ENCODE results near the gene ZMYND10. TPM values are rescaled to one million over a fixed set of nuclear protein-coding genes. Genes with fewer than 3 reads are reported as not detected.

The ZMYND10 gene
- 1.5 and 2.9 TPM in 2 replicates for total RNA-seq

DNA sequence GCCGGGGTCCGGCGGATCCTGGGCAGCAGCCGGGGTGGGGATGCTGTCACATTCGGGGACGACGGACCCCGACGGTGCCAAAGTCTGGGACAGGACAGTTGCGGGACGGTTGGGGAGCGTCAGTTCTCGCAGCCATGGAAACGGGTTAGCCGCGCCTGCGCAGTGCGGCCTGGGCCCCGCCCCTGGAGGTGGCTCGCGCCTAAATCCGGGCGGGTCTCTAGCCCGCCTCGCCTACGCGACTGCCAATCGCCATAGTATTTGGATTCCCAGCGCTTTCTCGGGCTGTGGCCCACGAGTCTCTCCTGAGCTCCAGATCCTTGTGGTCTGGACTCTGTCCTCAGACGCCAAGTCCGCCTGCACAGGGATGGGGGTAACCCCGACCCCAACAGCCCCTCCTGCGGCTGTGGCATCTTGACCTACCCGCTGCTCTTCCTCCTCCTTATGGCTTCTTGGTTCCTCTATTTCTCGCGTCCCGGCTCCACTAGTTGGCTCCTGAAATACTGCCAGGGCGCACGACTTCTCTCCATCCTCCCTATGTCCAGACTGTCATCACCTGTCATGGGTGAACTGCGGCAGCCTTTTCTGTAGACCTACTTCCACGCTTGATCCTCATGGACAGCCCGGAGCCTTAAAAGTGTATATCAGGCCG is at the start of gene ZMYND10:
ZMYND10 (minus strand) TSS at position 147 of the 649 bp plus-strand sequence. CDS start 153 bp downstream, outside the sequence.

GRCh38 chr3:50358911-50359759 is 13.6 kb upstream of the ZMYND10 start, which contains the start of gene TMEM115:
TSS of gene TMEM115 (minus strand) at chr3:50359521. CDS start at chr3:50359063, 458 bp downstream.

GRCh38 chr3:50350527-50351322 is 5.2 kb upstream of the ZMYND10 start, which contains the start of the genes CYB561D2 and NPRL2:
TSS of gene CYB561D2 (plus strand) at chr3:50350862. CDS start at chr3:50351434, 572 bp downstream.
TSS of gene NPRL2 (minus strand) at chr3:50350775. CDS start at chr3:50350652, 123 bp downstream.

DNA sequence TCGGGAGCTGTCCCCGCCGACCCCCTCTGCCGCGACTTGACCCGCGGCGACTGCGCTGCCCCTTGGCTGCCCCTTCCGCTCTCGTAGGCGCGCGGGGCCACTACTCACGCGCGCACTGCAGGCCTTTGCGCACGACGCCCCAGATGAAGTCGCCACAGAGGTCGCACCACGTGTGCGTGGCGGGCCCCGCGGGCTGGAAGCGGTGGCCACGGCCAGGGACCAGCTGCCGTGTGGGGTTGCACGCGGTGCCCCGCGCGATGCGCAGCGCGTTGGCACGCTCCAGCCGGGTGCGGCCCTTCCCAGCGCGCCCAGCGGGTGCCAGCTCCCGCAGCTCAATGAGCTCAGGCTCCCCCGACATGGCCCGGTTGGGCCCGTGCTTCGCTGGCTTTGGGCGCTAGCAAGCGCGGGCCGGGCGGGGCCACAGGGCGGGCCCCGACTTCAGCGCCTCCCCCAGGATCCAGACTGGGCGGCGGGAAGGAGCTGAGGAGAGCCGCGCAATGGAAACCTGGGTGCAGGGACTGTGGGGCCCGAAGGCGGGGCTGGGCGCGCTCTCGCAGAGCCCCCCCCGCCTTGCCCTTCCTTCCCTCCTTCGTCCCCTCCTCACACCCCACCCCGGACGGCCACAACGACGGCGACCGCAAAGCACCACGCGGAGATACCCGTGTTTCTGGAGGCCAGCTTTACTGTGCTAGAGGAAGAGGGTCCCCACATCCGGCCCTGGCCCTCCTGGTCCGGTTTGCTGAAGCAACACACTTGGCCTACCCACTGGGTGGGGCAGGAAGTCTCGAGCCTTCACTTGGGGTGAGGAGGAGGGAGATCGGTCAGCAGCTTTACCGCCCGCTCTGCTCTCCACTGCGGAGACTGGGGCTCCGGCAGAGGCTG is 4.8 kb downstream of the ZMYND10 start, which contains the start of gene RASSF1:
RASSF1 (minus strand) TSS at position 389 of the 882 bp plus-strand sequence; CDS start at position 358, 31 bp downstream.

GRCh38 chr3:50327943-50328691 is 17.4 kb downstream of the ZMYND10 start, which contains the start of gene TUSC2:
TSS of gene TUSC2 (minus strand) at chr3:50328223. CDS start at chr3:50328099, 124 bp downstream.

DNA sequence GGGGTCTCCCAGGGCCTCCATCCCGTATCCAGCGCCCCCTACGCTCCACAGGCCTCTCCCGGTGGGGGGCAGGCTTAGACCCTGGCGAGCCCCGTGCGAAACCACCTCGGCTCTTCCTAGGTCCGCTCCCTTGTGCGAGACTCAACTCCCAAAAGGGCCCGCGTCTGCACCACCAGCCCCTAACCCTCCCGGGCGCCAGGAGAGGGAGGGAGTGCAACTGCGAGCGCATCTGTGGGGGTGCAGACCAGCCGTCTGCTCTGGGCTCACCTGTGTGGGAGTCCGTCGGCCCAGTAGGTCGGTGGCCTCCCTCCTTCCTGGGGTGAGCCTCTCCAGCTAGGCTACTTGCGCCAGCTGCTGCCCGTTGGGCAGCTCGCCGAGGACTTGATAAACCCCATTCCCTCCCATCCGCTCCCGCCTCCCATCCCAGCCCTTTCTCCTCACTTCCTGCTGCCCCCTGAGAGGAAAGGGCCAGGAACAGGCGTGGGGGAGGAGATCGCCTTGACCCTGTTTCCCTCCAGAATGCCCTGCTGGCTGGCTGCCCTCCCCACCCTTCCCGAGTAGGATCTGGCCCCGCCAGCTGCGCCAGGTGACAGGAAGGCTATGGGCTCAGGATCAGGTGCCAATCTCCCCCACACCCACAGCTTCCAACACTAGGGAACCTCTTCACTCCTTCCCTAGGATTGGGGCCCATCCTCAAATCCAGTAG is 23.0 kb downstream of the ZMYND10 start, which contains the start of gene HYAL2:
HYAL2 (minus strand) TSS at position 360 of the 706 bp plus-strand sequence. CDS start 2,256 bp downstream, outside the sequence.

GRCh38 chr3:50303013-50303815 is 42.3 kb downstream of the ZMYND10 start, which contains the start of gene HYAL1:
TSS of gene HYAL1 (minus strand) at chr3:50303574. CDS start at chr3:50302956, 618 bp downstream.

GRCh38 chr3:50298836-50299637 is 46.5 kb downstream of the ZMYND10 start, which contains the start of the genes HYAL3 and NAA80:
TSS of gene HYAL3 (minus strand) at chr3:50299405. CDS start at chr3:50295602, 3,803 bp downstream.
TSS of gene NAA80 (minus strand) at chr3:50299405. CDS start at chr3:50297463, 1,942 bp downstream.

GRCh38 chr3:50292159-50293078 is 53.1 kb downstream of the ZMYND10 start, which contains the start of gene IFRD2:
TSS of gene IFRD2 (minus strand) at chr3:50292429. CDS start at chr3:50292274, 155 bp downstream.

Other genes starting within 250 kb of the ZMYND10 start
- gene SEMA3F, start 190.4 kb downstream of the ZMYND10 start, total RNA-seq: 7.4 and 7.6 TPM in 2 replicates
- not detected in 2 replicates for gene GNAT1, start 154.1 kb downstream of the ZMYND10 start, total RNA-seq
- not detected in 2 replicates for gene SLC38A3, start 140.5 kb downstream of the ZMYND10 start, total RNA-seq
- gene GNAI2, start 109.5 kb downstream of the ZMYND10 start, total RNA-seq: 340 and 347 TPM in 2 replicates
- gene SEMA3B, start 76.6 kb downstream of the ZMYND10 start, total RNA-seq: 26.0 and 88.5 TPM in 2 replicates
- gene LSMEM2, start 66.6 kb downstream of the ZMYND10 start, total RNA-seq: 0.17 TPM in 1 of 2 replicates, not detected in the other
- gene IFRD2, start 53.3 kb downstream of the ZMYND10 start, total RNA-seq: 50.6 and 51.2 TPM in 2 replicates
- 3.3 and 14.9 TPM in 2 replicates for gene HYAL3, start 46.3 kb downstream of the ZMYND10 start, total RNA-seq
- 5.5 and 6.0 TPM in 2 replicates for gene NAA80, start 46.3 kb downstream of the ZMYND10 start, total RNA-seq
- gene HYAL1, start 42.2 kb downstream of the ZMYND10 start, total RNA-seq: 4.2 and 6.1 TPM in 2 replicates
- gene HYAL2, start 23.0 kb downstream of the ZMYND10 start, total RNA-seq: 46.1 and 86.3 TPM in 2 replicates
- 11.2 and 20.8 TPM in 2 replicates for gene TUSC2, start 17.5 kb downstream of the ZMYND10 start, total RNA-seq
- gene RASSF1, start 4.9 kb downstream of the ZMYND10 start, total RNA-seq: 43.8 and 49.6 TPM in 2 replicates
- 22.5 and 26.5 TPM in 2 replicates for gene NPRL2, start 5.0 kb upstream of the ZMYND10 start, total RNA-seq
- 29.6 and 38.5 TPM in 2 replicates for gene CYB561D2, start 5.1 kb upstream of the ZMYND10 start, total RNA-seq
- 45.5 and 84.4 TPM in 2 replicates for gene TMEM115, start 13.8 kb upstream of the ZMYND10 start, total RNA-seq
- not detected in 2 replicates for gene CACNA2D2, start 157.9 kb upstream of the ZMYND10 start, total RNA-seq
- gene C3orf18, start 222.0 kb upstream of the ZMYND10 start, total RNA-seq: 22.7 and 32.9 TPM in 2 replicates
- gene HEMK1, start 223.8 kb upstream of the ZMYND10 start, total RNA-seq: 13.7 and 20.7 TPM in 2 replicates

All from smooth muscle cell of trachea (primary cell).